Mammary epithelial cell (primary cell): ENCODE data around the gene TPST1.

ENCODE experiments used
- CTCF ChIP-seq, 2 donors: IDR thresholded peaks in 1 of 2; conservative IDR thresholded peaks in 1 of 2; 2 replicates each; pipeline ENCODE4 v1.5.1; 2011 to 2012; ENCODE audit warnings: inconsistent platforms in 2 of 2, low read length in 2 of 2, mild to moderate bottlenecking in 2 of 2, control low read depth in 1 of 2, low read depth in 1 of 2; ENCODE audit not compliant: insufficient read depth in 1 of 2; ENCODE audit errors: extremely low read depth in 1 of 2
- EZH2 ChIP-seq: IDR thresholded peaks from 2 replicates; pipeline ENCODE4 v1.6.1; 2012; ENCODE audit warnings: low read length, inconsistent platforms, borderline replicate concordance

GRCh38 chr7:66348531-66348930 is 143.4 kb downstream of the TPST1 start:
- TF ChIP-seq EZH2: no peak
- TF ChIP-seq CTCF (conservative IDR thresholded peaks at IDR 0.05 in 1 of 2, IDR thresholded peaks at IDR 0.05 in 1 of 2; ENCODE audit: extremely low read depth in 1 of 2, insufficient read depth in 1 of 2, low read depth in 1 of 2, low read length in 2 of 2): no peak
